NCI-H146 treated with DMSO at 0.1 percent for 48 hours (cell line): ENCODE measurements around the gene RALGPS1.

Experiments used
- DNase-seq: peaks from one replicate; lab custom pipeline; 2025; ENCODE audit not compliant: unreplicated experiment; lab: John Stamatoyannopoulos, UW

The RALGPS1 gene

GRCh38 chr9:127020802-127021078, 106.2 kb downstream of the RALGPS1 start:
- no peak for DNase-seq

DNA sequence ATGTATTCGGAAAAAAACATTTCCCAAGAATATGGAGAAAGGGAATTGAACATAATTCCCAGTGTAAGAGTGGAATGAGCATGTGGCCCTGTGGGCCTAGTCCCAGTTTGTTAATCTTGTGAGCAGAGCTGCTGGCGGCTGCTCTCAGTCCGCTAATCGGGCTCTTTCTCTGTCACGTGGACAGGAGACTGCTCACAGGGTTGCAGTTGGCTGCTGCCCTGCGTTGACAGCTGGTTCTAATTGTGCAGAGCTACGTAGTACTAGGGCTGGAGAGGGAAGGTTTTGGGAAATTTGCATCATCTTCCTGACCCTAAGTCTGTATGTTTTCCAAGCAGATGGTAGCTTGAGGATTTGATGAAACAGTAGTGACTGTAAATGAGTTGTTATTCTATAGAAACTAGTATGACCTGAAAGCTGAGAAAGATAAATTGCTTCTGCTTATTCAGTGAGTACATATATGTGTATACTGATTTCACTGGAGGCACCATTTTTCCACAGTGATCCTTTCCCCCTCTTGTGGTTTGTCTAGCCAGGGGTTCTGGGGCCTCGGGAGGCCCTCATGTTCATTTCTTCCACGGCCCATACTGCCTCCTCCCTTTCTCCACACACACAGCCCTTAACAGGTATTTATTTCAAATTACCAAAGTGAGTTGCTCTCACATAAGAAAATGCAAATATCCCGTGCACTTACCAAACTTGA, 107.2 kb downstream of the RALGPS1 start:
- DNase-seq: no peak

- DNase-seq: no peak
Observed at GRCh38 chr9:127022913-127023660, 108.5 kb downstream of the RALGPS1 start.

GRCh38 chr9:127025042-127025441, 110.5 kb downstream of the RALGPS1 start:
- no peak for DNase-seq

DNA sequence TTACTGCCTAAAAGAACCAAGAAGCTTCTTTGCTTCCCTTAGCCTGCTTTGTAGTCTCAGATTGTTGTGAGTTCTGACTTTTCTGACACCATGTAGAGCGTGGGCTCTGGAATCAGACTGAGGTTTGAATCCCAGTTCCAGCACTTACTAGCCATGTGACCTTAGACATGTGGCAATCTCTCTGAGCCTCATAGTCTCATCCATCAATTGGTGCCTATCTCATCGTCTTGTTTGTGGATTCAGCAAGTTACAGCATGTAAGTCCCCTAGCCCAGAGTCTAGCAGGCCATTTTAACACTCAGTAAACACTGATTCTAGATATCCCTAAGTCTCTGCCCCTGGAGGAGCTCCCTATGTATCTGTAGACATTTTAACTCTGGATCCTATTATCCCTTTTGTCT, 113.1 kb downstream of the RALGPS1 start:
- no peak for DNase-seq

DNA sequence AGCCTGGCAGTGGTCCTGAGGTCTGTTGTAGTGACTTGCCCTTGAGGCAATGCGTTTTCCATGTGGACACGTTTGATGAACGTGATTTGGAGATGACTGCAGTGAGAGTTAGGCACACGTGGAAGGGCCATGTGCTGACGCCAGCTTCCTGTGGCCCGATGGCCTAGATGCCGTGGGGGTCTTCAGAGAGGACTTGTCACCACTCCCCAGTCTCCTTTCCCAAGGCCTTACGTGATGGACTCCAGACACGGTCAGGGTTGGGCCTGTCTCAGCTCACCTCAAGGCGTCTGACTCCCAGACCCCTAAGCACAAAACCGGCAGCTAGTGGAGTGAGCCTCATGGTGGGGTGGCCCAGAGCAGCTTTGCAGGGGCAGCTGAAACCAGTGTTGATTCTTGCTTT, 115.0 kb downstream of the RALGPS1 start:
- no peak for DNase-seq

- DNase-seq: no peak
Observed at GRCh38 chr9:127030814-127031740, 116.5 kb downstream of the RALGPS1 start.

GRCh38 chr9:127032256-127032655, 117.7 kb downstream of the RALGPS1 start:
- DNase-seq: no peak

DNA sequence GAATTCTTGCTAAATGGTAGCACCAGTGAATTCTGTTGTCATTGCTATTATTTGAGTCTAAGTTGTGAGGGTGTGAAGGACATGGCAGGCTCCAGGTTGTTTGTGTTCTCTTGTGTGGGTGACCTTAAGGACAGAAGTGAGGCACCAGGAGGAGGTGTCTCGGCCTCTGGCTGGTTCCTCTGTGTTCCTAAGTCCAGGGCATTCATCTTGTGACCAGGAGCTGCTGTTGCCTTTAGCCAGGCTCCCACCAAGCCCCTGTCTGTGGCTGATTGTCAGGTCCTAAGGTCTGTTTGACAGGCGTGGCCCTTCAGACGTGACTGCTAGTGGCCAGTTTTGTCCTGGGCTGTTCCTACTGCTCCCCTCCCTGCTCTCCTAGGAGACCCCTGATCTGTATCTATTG, 118.5 kb downstream of the RALGPS1 start:
- DNase-seq: no peak

GRCh38 chr9:127033789-127034188, 119.2 kb downstream of the RALGPS1 start:
- DNase-seq: no peak

DNA sequence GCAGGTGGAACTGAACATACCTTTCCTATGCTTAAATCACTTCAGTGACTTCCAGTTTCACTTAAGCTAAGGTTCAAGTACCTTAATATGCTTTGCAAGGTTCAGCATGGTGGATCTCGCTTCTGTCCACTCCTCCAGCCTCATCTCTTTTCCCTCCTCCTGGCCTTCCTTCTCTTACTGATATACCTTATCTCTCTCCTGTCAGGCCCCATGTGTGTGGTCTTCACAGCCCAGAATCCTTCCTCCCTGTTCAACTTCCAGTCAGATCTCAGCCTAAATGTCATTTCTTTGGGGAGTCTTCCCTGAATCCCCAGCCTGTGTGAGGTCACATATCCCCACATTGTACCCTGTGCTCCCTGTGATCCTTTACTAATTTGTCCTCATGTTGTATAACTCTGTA, 120.1 kb downstream of the RALGPS1 start:
- no peak for DNase-seq

GRCh38 chr9:127035423-127035822, 120.8 kb downstream of the RALGPS1 start:
- DNase-seq: no peak

DNA sequence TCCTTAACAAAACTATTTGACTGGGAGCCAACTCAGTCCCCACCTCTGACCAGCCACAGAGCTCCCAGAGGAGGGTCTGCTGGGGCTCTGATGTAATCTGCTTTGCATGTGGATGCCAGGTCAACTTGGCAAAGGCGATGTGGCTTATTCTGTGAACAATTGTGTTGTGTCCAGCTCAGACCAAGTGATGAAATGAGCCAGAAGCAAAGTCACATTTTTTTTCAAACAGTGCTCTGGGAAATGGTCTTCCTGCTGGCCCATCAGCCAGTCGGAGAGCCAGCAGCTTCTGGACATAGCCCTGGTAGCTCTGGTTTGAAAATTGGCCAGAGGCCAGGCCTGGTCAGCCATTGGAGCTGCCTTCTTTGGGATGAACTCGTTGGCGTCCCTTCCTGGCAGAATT, 121.4 kb downstream of the RALGPS1 start:
- DNase-seq: no peak

- DNase-seq: no peak
Observed at GRCh38 chr9:127036437-127036836, 121.9 kb downstream of the RALGPS1 start.

GRCh38 chr9:127038531-127038930, 123.9 kb downstream of the RALGPS1 start:
- DNase-seq: no peak

DNA sequence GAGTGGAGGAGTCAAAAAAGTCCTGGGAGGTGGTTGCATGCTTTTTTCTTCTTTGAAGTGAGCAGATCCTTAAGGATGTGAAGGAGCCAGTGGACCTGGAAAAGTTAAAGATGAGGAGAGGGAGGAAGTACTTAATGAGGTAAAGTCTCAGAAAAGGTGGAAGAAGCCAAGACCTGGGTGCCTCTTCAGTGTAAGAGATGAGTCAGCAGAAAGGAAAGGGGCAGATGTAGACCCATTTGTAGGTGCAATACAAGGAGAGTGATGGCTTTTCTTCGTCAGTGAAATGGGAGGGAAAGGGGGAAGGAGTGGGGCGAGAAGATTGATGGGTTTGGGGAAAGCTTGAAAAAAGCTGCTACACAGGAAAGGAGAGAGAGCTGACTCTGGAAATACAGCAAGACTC, 124.9 kb downstream of the RALGPS1 start:
- no peak for DNase-seq

GRCh38 chr9:127045148-127045547, 130.6 kb downstream of the RALGPS1 start:
- no peak for DNase-seq

- no peak for DNase-seq
Observed at GRCh38 chr9:127047971-127048370, 133.4 kb downstream of the RALGPS1 start.

GRCh38 chr9:127049044-127049443, 134.5 kb downstream of the RALGPS1 start:
- no peak for DNase-seq

GRCh38 chr9:127049581-127049980, 135.0 kb downstream of the RALGPS1 start:
- no peak for DNase-seq

- no peak for DNase-seq
Observed at GRCh38 chr9:127050152-127050551, 135.6 kb downstream of the RALGPS1 start.

DNA sequence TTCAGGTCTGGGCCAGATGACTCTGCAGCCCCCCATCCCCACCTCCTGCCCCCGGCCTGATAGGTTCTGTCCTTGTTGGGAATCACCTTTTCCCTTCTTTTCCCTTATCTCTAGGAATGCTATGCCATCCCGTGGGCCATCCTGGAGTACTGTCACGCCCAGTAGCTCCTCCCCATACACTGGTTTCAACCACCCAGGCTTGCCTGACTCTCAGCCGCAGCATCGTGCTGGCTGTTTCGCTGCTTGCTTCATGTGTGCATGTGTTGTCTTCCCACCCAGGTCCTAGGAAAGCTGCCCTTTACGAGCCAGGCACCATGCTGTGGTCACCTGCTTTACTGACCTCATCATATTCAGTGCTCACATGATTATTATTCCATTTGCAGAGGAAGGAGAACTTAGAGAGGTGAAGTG, 136.0 kb downstream of the RALGPS1 start:
- no peak for DNase-seq
